ENCODE measurements around the gene STOM. TPM values are rescaled to one million over a fixed set of nuclear protein-coding genes. Genes with fewer than 3 reads are reported as not detected.
"Not testable (repeated sequence)": the region's sequence is repeated elsewhere in the genome, so short reads cannot be mapped to it uniquely, and the experiment has no call there.

The STOM gene
- 0.09 TPM in 1 of 2 replicates, not detected in the other for polyA plus RNA-seq (2014; cell fraction: cytosol; rRNA removed)
- not detected in 2 replicates for polyA plus RNA-seq (2014; cell fraction: nucleus; rRNA removed)

- DNase-seq (ENCODE audit: low spot score): no peak
These were observed at the start of gene STOM for GRCh38 chr9:121369595-121370265. Gene STOM (minus strand): TSS chr9:121370250. CDS start chr9:121370187, 63 bp downstream.

GRCh38 chr9:121411993-121412392 lies 41.9 kb upstream of the STOM start:
- DNase-seq (ENCODE audit: low spot score): no peak

- DNase-seq (ENCODE audit: low spot score): no peak
These were observed 35.8 kb upstream of the STOM start for GRCh38 chr9:121405899-121406298.

GRCh38 chr9:121404906-121405305 lies 34.9 kb upstream of the STOM start:
- no peak for DNase-seq (ENCODE audit: low spot score)

- peak; percentile 56 for DNase-seq (ENCODE audit: low spot score)
These were observed 30.0 kb upstream of the STOM start for GRCh38 chr9:121399883-121400607.

GRCh38 chr9:121399126-121399882 lies 29.3 kb upstream of the STOM start:
- DNase-seq (ENCODE audit: low spot score): no peak

GRCh38 chr9:121398374-121398773 lies 28.3 kb upstream of the STOM start:
- no peak for DNase-seq (ENCODE audit: low spot score)

- DNase-seq (ENCODE audit: low spot score): not testable (repeated sequence)
These were observed 27.2 kb upstream of the STOM start for GRCh38 chr9:121397277-121397676.

GRCh38 chr9:121395558-121395957 lies 25.5 kb upstream of the STOM start:
- DNase-seq (ENCODE audit: low spot score): no peak

GRCh38 chr9:121394292-121394691 lies 24.2 kb upstream of the STOM start:
- no peak for DNase-seq (ENCODE audit: low spot score)

GRCh38 chr9:121393318-121393717 lies 23.3 kb upstream of the STOM start:
- DNase-seq (ENCODE audit: low spot score): no peak

- no peak for DNase-seq (ENCODE audit: low spot score)
These were observed 20.3 kb upstream of the STOM start for GRCh38 chr9:121390372-121390771.

- no peak for DNase-seq (ENCODE audit: low spot score)
These were observed 18.3 kb upstream of the STOM start for GRCh38 chr9:121388140-121388905.

- DNase-seq (ENCODE audit: low spot score): no peak
These were observed 16.6 kb upstream of the STOM start for GRCh38 chr9:121386442-121387175.

GRCh38 chr9:121383715-121384114 lies 13.7 kb upstream of the STOM start:
- DNase-seq (ENCODE audit: low spot score): no peak

- DNase-seq (ENCODE audit: low spot score): no peak
These were observed 10.8 kb upstream of the STOM start for GRCh38 chr9:121380846-121381245.

GRCh38 chr9:121376214-121376830 lies 6.3 kb upstream of the STOM start:
- DNase-seq (ENCODE audit: low spot score): no peak

- DNase-seq (ENCODE audit: low spot score): no peak
These were observed 3.1 kb upstream of the STOM start for GRCh38 chr9:121373011-121373729.

- no peak for DNase-seq (ENCODE audit: low spot score)
These were observed 2.4 kb upstream of the STOM start for GRCh38 chr9:121372239-121373010.

Measured in SK-N-DZ (cell line).